GM19468 (cell line): ENCODE results near the gene RETREG3.
"Not testable (repeated sequence)": the region's sequence is repeated elsewhere in the genome, so short reads cannot be mapped to it uniquely, and the experiment has no call there.

Source experiments
- ATAC-seq: cut with Tn5 transposase; IDR thresholded peaks from one replicate; pipeline ENCODE4 v1.9.1; 2021; ENCODE audit warnings: mild to moderate bottlenecking, moderate library complexity, moderate number of reproducible peaks; ENCODE audit not compliant: unreplicated experiment; ENCODE audit errors: extremely low read depth

The RETREG3 gene

GRCh38 chr17:42617956-42618431 lies 8.8 kb upstream of the RETREG3 start:
- ATAC-seq = no peak

- ATAC-seq = no peak
Observed at GRCh38 chr17:42613699-42614295, 4.6 kb upstream of the RETREG3 start.

DNA sequence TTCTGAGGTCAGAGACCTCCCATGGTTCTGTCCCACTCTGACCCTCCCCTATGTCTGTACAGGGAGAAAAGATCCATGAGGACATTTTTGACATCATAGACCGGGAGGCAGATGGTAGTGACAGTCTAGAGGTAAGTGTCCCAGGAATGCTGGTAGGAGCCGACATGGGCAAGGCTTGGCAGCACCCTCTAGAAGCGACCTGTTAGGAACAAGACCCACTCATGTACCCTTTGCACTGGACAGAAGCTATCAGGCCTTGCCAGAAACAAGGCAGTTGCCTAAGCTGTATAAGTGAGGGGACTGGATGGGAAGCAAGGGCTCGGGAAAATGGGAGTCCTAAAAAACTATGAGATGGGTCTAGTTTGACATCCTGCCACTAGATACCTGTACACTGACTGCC lies 2.8 kb upstream of the RETREG3 start:
- ATAC-seq = no peak

GRCh38 chr17:42609814-42610801 lies 934 bp upstream of the RETREG3 start:
- ATAC-seq = not testable (repeated sequence)

- ATAC-seq = no peak
Observed at GRCh38 chr17:42608305-42609181, 631 bp downstream of the RETREG3 start.

DNA sequence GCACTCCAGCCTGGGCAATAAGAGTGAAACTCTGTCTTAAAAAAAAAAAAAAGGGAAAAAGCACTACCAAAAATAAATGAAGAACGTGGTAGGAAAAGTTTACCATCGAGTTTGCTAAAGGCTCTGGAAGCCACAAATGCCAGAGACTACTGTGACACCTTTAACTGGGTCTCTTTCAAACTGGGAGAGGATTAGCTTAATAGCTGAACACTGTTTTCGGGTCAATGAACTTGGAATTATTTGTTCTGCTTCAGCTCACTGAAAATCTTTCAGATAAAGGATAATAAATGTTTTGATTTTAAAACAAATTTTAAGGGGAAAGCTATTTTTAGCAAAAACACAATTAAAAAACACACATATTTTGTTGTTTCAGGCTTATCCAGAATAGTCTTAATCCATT lies 1.4 kb downstream of the RETREG3 start:
- ATAC-seq = no peak

- no peak for ATAC-seq
Observed at GRCh38 chr17:42603318-42603717, 5.9 kb downstream of the RETREG3 start.

DNA sequence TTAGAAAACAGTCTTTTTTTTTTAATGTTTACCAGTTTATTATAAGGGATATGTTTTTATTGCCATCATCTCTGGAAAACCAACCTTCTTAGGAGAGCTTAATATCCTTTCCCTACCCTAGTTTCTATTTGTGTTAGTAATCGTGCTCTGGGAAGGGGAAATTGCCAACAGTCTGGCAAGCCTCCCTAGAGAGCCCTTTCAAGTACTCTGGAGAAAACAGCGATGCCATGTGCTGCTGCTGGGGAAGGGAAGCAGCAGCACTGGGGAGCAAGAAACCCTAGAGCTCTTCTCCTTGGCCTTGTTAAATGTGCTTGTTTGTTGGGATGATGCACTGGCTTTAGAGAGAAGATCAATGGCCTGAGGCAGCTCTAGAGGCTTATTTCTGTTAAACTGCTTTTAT lies 10.3 kb downstream of the RETREG3 start:
- no peak for ATAC-seq

DNA sequence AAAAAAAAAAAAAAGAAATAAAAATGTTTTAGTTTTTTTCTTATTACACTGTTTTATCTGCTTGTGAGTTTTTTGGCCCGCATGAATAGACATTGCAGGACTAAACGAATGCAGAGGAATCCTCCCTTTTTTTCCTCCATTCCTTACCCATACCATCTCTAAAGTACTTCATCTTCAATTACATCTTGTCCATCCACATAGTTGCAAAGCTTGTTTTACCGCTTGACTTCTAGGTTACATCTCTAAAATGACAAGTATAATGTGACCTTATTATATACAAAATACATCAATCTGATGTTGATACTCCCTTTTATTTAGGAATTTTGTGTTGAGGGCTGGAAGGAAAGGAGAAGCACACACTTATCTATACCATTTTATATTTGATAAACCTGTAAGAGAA lies 12.8 kb downstream of the RETREG3 start:
- no peak for ATAC-seq

DNA sequence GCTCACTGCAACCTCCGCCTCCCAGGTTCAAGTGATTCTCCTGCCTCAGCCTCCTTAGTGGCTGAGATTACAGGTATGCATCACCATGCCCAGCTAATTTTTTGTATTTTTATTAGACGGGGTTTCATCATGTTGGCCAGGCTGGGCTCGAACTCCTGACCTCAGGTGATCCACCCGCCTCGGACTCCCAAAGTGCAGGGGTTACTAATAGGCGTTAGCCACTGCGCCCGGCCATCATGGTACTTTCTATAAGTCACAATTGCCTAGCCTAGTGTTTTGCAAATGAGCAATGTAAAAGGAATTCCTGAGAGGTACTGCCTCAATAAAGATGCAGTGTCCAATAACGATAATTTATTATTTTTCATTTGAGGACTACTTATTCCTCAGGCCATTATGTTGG lies 17.8 kb downstream of the RETREG3 start:
- no peak for ATAC-seq

DNA sequence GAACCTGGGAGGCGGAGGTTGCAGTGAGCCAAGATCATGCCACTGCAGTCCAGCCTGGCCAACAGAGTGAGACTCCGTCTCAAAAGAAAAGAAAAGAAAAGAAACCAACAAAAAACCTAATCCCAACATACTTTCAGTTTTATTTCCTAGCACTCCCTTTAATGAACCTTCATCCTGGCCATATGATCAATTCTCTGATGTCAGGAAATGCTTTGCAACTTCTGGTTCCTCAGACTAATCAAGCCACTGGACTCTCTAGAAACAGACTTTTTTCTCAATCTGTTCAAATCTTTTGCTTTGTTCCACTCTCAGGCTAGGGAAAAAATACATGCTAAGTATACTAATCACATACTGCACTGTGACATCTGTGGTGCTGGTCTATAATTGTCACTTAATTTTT lies 18.3 kb downstream of the RETREG3 start:
- ATAC-seq = no peak

- ATAC-seq = no peak
Observed at GRCh38 chr17:42586514-42587230, 22.5 kb downstream of the RETREG3 start.

GRCh38 chr17:42585353-42585752 lies 23.8 kb downstream of the RETREG3 start:
- no peak for ATAC-seq

- ATAC-seq = no peak
Observed at GRCh38 chr17:42584880-42585279, 24.3 kb downstream of the RETREG3 start.

DNA sequence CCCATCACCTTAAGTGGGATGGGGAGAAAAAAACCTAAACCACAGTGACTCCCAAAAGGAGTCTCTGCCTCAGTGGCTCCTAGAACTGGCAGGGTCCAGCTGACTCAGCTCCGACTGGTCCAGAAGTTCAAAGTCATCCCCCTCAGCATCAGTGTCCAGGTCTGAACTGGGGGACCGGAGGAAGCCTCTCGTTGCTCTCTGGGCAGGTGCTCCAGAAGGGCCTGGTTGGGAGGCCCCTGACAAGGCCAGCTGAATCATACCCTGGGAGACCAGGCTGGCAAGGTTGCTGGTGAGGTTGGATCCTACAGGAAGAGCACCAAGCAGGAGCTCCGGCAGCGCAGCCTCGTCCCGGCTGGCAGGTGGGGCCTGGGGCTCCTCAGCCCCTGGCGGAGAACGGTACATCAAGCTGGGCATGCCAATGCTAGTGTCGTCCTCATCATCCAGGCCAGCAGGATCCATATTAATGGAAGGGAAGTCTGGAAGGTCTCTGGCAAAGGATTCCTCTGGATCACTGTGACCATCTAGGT lies 27.4 kb downstream of the RETREG3 start:
- no peak for ATAC-seq

DNA sequence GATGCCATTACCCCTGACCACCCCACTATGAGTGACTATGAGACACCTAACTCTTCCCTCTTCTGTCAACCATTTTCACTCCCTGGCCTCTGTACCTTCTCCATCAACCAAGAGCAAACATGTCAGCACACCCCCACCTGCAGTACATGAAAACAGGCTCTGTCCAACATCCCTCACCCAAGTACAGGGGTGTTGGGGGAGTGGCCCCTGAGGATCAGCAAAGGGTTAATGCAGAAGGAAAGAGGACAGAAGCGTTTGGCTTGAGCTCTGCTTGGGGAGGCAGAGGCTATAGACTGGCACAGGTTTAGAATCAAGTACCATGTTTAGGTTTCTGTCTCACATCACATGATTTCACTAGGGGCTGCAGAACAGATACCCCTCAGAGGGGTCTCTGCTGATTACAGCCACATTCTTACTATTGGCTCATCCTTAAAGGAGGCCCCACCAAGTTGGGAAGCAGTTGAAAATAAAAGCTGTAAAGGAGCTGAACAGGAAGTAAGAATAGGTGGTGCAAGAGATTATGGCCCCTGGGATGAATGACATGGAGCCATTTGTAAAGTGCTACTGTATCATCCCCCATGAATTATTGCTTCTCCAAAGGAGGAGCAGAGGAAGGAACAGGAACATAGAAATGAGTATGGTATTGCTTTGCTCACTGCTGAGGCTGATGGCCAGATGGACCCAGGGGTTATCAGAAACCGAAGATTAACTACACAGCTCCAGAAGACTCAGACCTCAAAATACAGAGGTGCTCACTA lies 29.2 kb downstream of the RETREG3 start:
- ATAC-seq = no peak

DNA sequence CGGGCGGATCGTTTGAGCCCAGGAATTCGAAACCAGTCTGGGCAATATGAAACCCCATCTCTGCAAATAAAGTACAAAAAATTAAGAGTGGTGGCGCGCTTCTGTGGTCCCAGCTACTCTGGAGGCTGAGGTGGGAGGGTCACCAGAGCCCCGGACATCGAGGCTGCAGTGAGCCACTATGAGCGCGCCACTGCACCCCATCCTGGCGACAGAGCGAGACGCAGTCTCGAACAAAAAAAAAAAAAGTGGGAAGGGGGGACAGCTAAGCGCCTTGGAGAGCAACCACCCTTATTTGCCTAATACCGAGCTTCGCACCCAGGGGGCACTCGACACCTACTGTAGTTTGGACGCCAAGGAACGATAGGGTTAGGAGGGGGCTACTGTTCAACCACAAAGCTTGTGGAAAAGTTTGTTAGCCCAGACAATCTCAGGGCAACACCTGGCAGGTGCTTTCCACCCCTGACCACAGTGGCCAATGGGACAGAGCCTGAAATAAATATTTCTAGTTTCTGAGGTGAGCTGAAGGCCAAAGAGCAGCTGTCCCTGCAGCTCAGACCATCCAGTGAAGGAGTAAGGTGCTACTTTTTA lies 30.8 kb downstream of the RETREG3 start:
- ATAC-seq = no peak

- peak; percentile 46 for ATAC-seq
Observed at GRCh38 chr17:42577532-42578281, 31.5 kb downstream of the RETREG3 start, which contains the start of gene PSMC3IP. PSMC3IP (minus strand) TSS chr17:42577729; CDS start chr17:42577686, 43 bp downstream.
